HG03460 (cell line): ENCODE results near the gene MAD1L1.

Experiments
- ATAC-seq: cut with Tn5 transposase; IDR thresholded peaks from one replicate; pipeline ENCODE4 v1.9.1; 2021; ENCODE audit not compliant: unreplicated experiment

MAD1L1 gene

GRCh38 chr7:2093843-2094220 is 138.9 kb downstream of the MAD1L1 start:
- no peak for ATAC-seq

DNA sequence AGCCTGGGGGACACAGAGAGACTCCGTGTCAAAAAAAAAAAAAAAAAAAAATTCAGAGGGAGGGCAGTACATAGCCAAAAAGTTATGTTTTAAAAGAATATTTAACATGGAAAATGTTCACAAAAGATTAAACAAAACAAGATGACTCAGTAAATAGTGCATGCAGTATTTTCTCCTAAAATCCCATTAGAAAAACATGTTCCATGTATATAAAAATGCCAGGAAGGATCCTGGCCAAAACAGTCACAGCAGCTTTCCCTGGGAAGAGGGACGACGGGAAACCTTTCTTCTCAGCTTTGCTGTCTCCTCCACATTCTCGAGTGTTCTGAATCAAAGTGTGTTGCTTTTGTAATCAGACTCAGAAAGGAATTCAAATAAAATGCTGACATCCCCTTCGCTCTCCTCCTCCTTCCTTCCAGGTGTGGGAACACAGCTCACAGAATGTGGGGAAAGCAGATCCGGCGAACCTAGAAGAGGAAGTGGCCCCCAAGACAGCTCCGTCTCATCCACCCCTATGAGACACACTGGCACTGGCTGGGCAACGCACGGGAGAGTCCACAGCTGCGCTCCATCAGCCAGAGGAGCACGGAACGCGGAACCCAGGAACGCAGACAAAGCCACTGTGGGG is 139.4 kb downstream of the MAD1L1 start:
- no peak for ATAC-seq

DNA sequence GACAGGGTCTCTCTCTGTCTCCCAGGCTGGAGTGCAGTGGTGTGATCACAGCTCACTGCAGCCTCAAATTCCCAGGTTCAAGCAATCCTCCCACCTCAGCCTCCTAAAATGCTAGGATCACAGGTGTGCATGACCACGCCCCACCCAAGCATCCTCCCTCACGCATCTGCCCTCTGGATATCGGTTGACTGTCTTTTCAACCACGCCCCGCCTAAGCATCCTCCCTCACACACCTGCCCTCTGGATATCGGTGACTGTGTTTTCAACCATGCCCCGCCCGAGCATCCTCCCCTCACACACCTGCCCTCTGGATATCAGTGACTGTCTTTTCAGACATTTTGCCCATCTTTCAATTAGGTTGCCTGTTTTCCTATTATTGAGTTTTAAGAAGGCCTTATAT is 140.5 kb downstream of the MAD1L1 start:
- no peak for ATAC-seq

GRCh38 chr7:2090526-2091520 is 141.9 kb downstream of the MAD1L1 start:
- no peak for ATAC-seq

- no peak for ATAC-seq
Measured at GRCh38 chr7:2088801-2089200, 143.9 kb downstream of the MAD1L1 start.

- ATAC-seq: no peak
Measured at GRCh38 chr7:2087744-2088143, 145.0 kb downstream of the MAD1L1 start.

GRCh38 chr7:2086229-2086628 is 146.5 kb downstream of the MAD1L1 start:
- ATAC-seq: no peak

GRCh38 chr7:2085804-2086203 is 146.9 kb downstream of the MAD1L1 start:
- ATAC-seq: no peak

GRCh38 chr7:2084781-2085505 is 147.8 kb downstream of the MAD1L1 start:
- ATAC-seq: no peak

- ATAC-seq: no peak
Measured at GRCh38 chr7:2084331-2084730, 148.4 kb downstream of the MAD1L1 start.

- no peak for ATAC-seq
Measured at GRCh38 chr7:2083362-2083761, 149.4 kb downstream of the MAD1L1 start.

DNA sequence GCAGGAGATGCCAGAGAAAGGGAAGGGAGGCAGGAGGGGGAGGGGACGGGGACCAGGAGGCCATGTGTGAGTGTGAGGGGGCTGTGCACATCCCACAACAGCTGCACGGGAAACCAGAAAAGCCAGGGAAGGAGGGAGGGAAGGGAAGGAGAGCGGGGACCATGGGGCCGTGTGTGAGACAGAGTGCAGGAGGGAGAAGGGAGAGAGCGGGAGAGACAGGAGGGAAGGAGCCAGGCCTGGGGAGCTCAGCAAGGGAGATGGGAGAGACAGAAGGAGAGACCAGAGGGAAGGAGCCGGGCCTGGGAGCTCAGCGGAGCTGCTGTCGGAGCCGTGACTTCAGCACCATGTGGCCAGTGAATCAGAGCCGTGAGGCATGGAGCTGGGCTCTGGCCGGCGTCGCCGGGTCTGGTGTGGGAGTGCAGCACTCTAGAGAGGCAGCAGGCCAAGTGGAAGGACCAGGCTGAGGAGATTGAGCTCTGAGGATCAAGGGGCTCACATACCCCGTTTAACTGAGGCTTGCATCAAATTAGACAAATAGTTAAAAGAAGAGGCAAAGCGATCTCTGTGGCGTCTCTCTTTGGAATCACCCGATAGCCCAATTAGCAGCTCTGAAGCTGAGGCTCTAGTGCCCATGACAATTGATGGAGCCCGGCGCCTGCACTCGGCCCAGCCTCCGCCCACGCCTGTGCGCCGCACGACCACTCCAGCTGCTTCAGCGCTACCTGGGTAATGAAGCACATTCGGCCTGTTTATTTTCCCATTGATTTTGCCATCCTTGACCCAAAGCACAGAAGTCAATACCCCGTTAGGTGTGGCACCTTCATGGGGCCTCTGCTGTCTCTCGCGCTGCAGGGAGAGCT is 150.4 kb downstream of the MAD1L1 start:
- no peak for ATAC-seq

- no peak for ATAC-seq
Measured at GRCh38 chr7:2081526-2082135, 151.1 kb downstream of the MAD1L1 start.

DNA sequence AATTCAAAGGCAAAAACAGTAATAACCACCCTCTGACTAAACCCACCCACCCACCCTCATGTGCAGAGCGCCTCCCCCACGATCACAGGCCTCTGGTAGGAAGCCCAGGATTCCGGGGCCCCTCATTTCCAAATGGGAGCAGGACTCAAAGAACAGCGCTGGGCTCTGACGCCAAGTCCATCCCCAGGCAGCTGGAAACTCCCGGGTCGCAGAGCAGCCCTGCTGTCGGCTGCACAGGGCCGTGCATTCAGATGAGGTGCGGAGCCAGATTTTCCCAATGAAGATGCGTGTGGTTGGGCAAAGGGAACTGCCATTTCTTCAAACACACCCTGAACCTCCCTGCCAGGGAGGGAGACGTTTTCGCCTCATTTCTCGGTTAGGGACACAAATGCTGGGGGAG is 152.3 kb downstream of the MAD1L1 start:
- ATAC-seq: no peak

- ATAC-seq: no peak
Measured at GRCh38 chr7:2080060-2080387, 152.7 kb downstream of the MAD1L1 start.

GRCh38 chr7:2079332-2080059 is 153.2 kb downstream of the MAD1L1 start:
- ATAC-seq: no peak

DNA sequence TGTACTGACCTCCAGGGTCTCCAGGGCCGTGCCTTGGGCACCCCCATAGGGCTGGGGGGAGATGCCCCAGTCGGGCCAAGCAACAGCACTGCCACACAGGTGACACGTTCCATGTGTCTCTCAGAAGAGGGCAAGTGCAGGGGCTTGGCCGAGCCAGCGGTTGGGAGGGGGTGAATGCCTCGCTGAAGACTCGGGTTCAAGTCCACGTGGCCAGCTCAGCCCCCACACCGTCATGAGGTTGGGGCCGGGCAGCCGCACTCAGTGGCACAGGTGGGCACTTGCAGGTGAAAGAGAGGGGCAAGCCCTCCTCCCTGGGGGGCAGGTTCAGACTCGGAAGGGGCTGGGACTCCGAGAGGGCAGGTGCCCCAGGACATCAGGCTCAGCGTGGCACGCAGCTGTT is 153.8 kb downstream of the MAD1L1 start:
- no peak for ATAC-seq

- no peak for ATAC-seq
Measured at GRCh38 chr7:2076649-2077064, 156.1 kb downstream of the MAD1L1 start.

DNA sequence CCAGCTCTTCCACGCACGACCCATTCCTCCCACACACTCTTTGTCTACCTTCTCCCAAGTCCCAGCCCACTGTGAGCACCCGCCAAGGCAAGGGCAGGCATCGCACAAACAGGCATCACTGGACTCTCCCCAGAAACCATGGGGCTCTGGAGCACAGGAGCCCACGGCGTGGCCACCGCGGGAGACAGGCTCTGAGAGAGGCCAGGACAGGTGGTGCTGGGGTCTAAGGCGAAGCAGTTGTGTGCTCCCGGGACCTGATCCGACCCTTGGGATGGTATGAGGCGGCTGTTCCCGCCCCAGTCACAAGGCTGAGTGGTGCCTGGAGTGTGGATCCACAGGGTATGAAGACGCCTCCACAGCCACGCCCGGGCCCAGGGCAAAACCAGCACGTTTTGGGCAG is 156.9 kb downstream of the MAD1L1 start:
- no peak for ATAC-seq

DNA sequence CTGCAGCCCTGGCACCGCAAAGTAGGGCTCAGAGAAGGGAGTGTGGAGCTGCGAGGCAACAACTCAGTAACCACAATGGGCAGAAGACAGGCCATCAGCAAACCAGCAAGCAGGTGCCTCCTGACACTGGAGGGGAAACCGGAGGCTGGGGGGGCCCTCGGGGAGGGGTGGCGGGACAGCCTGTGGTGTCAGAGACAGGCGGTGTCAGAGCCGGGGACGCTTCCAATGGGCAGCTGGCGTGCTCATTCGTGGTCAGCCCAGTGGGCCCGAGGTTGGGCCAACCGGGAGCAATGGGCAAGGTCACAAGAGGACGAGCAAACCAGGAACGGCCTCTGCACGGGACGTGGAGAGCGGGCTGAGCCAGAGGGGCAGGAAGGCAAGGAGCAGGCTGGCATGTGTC is 158.1 kb downstream of the MAD1L1 start:
- no peak for ATAC-seq
